Lower lobe of right lung (tissue), 2 donors: ENCODE results near the gene TMEM26. TPM values are rescaled to one million over a fixed set of nuclear protein-coding genes. Genes with fewer than 3 reads are reported as not detected.

Experiments used
- ATAC-seq, 2 donors: fragments of 200-7000 bp; cut with Tn5 transposase; one replicate each; pipeline ENCODE4 v1.9.1; 2020 to 2022; ENCODE audit warnings: mild to moderate bottlenecking in 2 of 2, moderate library complexity in 2 of 2
- DNase-seq: peaks from one replicate; pipeline ENCODE4 v3.0.0-alpha.2; 2020
- H3K27ac ChIP-seq: fragments of 200-600 bp; one replicate; pipeline ENCODE4 v1.8.0; 2022
- H3K27me3 ChIP-seq: fragments of 200-600 bp; one replicate; pipeline ENCODE4 v1.8.0; 2022; ENCODE audit warnings: low read depth
- H3K36me3 ChIP-seq: fragments of 200-600 bp; one replicate; pipeline ENCODE4 v1.8.0; 2022; ENCODE audit warnings: mild to moderate bottlenecking
- H3K4me1 ChIP-seq: fragments of 200-600 bp; one replicate; pipeline ENCODE4 v1.8.0; 2022
- H3K4me3 ChIP-seq: fragments of 200-600 bp; one replicate; pipeline ENCODE4 v1.8.0; 2022; ENCODE audit warnings: mild to moderate bottlenecking
- H3K9me3 ChIP-seq: fragments of 200-600 bp; one replicate; pipeline ENCODE4 v1.8.0; 2022
- CTCF ChIP-seq: fragments of 200-600 bp; IDR thresholded peaks from one replicate; pipeline ENCODE4 v1.8.0; 2022; ENCODE audit warnings: antibody characterized with exemption, mild to moderate bottlenecking
- intact Hi-C: fragments of 100-400 bp; cut with DNase I; formaldehyde crosslinking; loops from one replicate; pipeline ENCODE4 v1.11.0; 2022
- total RNA-seq: library from RNA; stranded (reverse); fragmentation: NEBNext Ultra II Directional; extraction: Animal tissue kit (Norgen Biotek cat#: 25700); gene quantifications from one replicate; pipeline ENCODE4 v1.2.1, GENCODE V29; 2021
- donor health status: DM: no; HTN: yes; CAD: no; lungs with severe emphysema.

Gene TMEM26
- total RNA-seq, 1 donor from 2014 or later: 1.1 TPM

- intact Hi-C loops: no loop called here
- H3K27ac ChIP-seq: no peak overlapping the region
- no peaks in the 10 kb centered on the region for H3K27me3 ChIP-seq
- DNase-seq (no peak), ATAC-seq (no peak)
- H3K4me3 ChIP-seq: no peak overlapping the region
- TF ChIP-seq CTCF: no peak
- no peaks in the 10 kb centered on the region for H3K9me3 ChIP-seq
- no peaks in the 10 kb centered on the region for H3K4me1 ChIP-seq
- H3K36me3 ChIP-seq: no peaks in the 10 kb centered on the region
Observed at GRCh38 chr10:61486251-61486650, 33.1 kb upstream of the TMEM26 start.

- DNase-seq (no peak), ATAC-seq (no peak)
- no peaks in the 10 kb centered on the region for H3K36me3 ChIP-seq
- TF ChIP-seq CTCF: no peak
- intact Hi-C loops: no loop called here
- no peaks in the 10 kb centered on the region for H3K9me3 ChIP-seq
- no peaks in the 10 kb centered on the region for H3K4me1 ChIP-seq
- H3K27ac ChIP-seq: no peak overlapping the region
- H3K4me3 ChIP-seq: no peak overlapping the region
- H3K27me3 ChIP-seq: no peaks in the 10 kb centered on the region
Observed at GRCh38 chr10:61481597-61481996, 28.4 kb upstream of the TMEM26 start.

- intact Hi-C loops: no loop called here
- H3K27me3 ChIP-seq: no peaks in the 10 kb centered on the region
- no peaks in the 10 kb centered on the region for H3K36me3 ChIP-seq
- DNase-seq: no peak
- ATAC-seq: no peak
- H3K9me3 ChIP-seq: no peaks in the 10 kb centered on the region
- TF ChIP-seq CTCF: no peak
- no peaks in the 10 kb centered on the region for H3K4me1 ChIP-seq
- H3K4me3 ChIP-seq: no peak overlapping the region
- H3K27ac ChIP-seq: no peak overlapping the region
Observed at GRCh38 chr10:61480208-61480607, 27.0 kb upstream of the TMEM26 start.

- H3K27me3 ChIP-seq: no peaks in the 10 kb centered on the region
- no peak for ATAC-seq
- DNase-seq: no peak
- no peaks in the 10 kb centered on the region for H3K9me3 ChIP-seq
- intact Hi-C loops: no loop called here
- no peaks in the 10 kb centered on the region for H3K4me1 ChIP-seq
- H3K27ac ChIP-seq: no peak overlapping the region
- H3K4me3 ChIP-seq: no peak overlapping the region
- no peak for TF ChIP-seq CTCF
- no peaks in the 10 kb centered on the region for H3K36me3 ChIP-seq
Observed at GRCh38 chr10:61478621-61479312, 25.6 kb upstream of the TMEM26 start.

GRCh38 chr10:61477451-61477850 is 24.3 kb upstream of the TMEM26 start:
- ATAC-seq: no peak
- no peak for TF ChIP-seq CTCF
- H3K27me3 ChIP-seq: no peaks in the 10 kb centered on the region
- no peaks in the 10 kb centered on the region for H3K36me3 ChIP-seq
- no peak overlapping the region for H3K27ac ChIP-seq
- H3K9me3 ChIP-seq: no peaks in the 10 kb centered on the region
- no peak for DNase-seq
- H3K4me3 ChIP-seq: no peak overlapping the region
- H3K4me1 ChIP-seq: peaks cover under 1% of the 10 kb centered on the region
- intact Hi-C loops: no loop called here
